HL-60 (cell line): ENCODE data around the gene PREPL.

ENCODE experiments used
- DNase-seq, 2 experiments: peaks; one replicate each; pipeline ENCODE4 v3.0.0-alpha.2; 2010 to 2020; ENCODE audit warnings: low read depth in 1 of 2, low spot score in 1 of 2
- H3K27ac ChIP-seq: fragments of 250-450 bp; sonication (Bioruptor Pico); replicated peaks from 2 replicates; pipeline ENCODE4 v1.5.1; 2020; ENCODE audit warnings: mild to moderate bottlenecking, moderate library complexity
- H3K27me3 ChIP-seq: fragments of 250-450 bp; sonication (Bioruptor Pico); 2 replicates; pipeline ENCODE4 v1.5.1; 2021; ENCODE audit warnings: mild to moderate bottlenecking, moderate library complexity; ENCODE audit not compliant: insufficient read depth, poor library complexity, severe bottlenecking
- H3K4me3 ChIP-seq: replicated peaks from 2 replicates; pipeline ENCODE4 v1.5.1; 2011; ENCODE audit warnings: mild to moderate bottlenecking, control low read depth, low read length; ENCODE audit not compliant: insufficient read depth
- GABPA ChIP-seq: IDR thresholded peaks from 2 replicates; pipeline ENCODE4 v1.6.1; 2012; ENCODE audit warnings: low read depth
- POLR2AphosphoS5 ChIP-seq: IDR thresholded peaks from 2 replicates; pipeline ENCODE4 v1.6.1; 2012; ENCODE audit warnings: low read depth
- SPI1 ChIP-seq: IDR thresholded peaks from 2 replicates; pipeline ENCODE4 v1.6.1; 2012; ENCODE audit warnings: low read depth, mild to moderate bottlenecking, borderline replicate concordance
- TF ChIP-seq, protein P1 (sequence below): IDR thresholded peaks from 2 replicates; pipeline ENCODE4 v1.6.1; 2012; ENCODE audit warnings: low read depth; ENCODE audit not compliant: insufficient replicate concordance
- TF ChIP-seq, protein P2 (sequence below): IDR thresholded peaks from one replicate; pipeline ENCODE4 v1.5.1; 2011; ENCODE audit warnings: low read length, control low read depth, inconsistent platforms; ENCODE audit not compliant: insufficient read depth

Gene PREPL

DNA sequence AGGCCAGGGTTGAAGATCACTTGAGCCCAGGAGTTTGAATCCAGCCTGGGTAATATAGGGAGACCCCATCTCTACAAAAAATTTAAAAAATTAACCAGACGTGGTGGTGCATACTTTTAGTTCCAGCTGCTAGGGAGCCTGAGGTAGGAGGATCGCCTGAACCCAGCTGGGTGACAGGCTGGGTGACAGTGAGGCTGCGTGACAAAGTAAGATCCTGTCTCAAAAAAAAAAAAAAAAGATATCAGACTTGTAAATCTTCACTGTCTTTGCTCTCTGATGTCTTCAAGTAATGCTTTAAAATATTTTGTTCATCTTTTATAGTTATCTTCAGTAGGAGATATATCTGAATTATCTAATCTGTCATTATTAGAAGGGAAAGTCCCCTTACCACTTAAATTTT, 11.0 kb upstream of the PREPL start:
- TF ChIP-seq, protein P1, sequence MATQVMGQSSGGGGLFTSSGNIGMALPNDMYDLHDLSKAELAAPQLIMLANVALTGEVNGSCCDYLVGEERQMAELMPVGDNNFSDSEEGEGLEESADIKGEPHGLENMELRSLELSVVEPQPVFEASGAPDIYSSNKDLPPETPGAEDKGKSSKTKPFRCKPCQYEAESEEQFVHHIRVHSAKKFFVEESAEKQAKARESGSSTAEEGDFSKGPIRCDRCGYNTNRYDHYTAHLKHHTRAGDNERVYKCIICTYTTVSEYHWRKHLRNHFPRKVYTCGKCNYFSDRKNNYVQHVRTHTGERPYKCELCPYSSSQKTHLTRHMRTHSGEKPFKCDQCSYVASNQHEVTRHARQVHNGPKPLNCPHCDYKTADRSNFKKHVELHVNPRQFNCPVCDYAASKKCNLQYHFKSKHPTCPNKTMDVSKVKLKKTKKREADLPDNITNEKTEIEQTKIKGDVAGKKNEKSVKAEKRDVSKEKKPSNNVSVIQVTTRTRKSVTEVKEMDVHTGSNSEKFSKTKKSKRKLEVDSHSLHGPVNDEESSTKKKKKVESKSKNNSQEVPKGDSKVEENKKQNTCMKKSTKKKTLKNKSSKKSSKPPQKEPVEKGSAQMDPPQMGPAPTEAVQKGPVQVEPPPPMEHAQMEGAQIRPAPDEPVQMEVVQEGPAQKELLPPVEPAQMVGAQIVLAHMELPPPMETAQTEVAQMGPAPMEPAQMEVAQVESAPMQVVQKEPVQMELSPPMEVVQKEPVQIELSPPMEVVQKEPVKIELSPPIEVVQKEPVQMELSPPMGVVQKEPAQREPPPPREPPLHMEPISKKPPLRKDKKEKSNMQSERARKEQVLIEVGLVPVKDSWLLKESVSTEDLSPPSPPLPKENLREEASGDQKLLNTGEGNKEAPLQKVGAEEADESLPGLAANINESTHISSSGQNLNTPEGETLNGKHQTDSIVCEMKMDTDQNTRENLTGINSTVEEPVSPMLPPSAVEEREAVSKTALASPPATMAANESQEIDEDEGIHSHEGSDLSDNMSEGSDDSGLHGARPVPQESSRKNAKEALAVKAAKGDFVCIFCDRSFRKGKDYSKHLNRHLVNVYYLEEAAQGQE: no peak
- no peak for TF ChIP-seq GABPA
- TF ChIP-seq SPI1: no peak
- TF ChIP-seq POLR2AphosphoS5: no peak
- TF ChIP-seq, protein P2, sequence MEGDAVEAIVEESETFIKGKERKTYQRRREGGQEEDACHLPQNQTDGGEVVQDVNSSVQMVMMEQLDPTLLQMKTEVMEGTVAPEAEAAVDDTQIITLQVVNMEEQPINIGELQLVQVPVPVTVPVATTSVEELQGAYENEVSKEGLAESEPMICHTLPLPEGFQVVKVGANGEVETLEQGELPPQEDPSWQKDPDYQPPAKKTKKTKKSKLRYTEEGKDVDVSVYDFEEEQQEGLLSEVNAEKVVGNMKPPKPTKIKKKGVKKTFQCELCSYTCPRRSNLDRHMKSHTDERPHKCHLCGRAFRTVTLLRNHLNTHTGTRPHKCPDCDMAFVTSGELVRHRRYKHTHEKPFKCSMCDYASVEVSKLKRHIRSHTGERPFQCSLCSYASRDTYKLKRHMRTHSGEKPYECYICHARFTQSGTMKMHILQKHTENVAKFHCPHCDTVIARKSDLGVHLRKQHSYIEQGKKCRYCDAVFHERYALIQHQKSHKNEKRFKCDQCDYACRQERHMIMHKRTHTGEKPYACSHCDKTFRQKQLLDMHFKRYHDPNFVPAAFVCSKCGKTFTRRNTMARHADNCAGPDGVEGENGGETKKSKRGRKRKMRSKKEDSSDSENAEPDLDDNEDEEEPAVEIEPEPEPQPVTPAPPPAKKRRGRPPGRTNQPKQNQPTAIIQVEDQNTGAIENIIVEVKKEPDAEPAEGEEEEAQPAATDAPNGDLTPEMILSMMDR: no peak
- Histone ChIP-seq H3K27ac (no peak overlapping the region), H3K4me3 (no peak overlapping the region), H3K27me3 (no peaks in the 10 kb centered on the region)
- no peak for DNase-seq

DNA sequence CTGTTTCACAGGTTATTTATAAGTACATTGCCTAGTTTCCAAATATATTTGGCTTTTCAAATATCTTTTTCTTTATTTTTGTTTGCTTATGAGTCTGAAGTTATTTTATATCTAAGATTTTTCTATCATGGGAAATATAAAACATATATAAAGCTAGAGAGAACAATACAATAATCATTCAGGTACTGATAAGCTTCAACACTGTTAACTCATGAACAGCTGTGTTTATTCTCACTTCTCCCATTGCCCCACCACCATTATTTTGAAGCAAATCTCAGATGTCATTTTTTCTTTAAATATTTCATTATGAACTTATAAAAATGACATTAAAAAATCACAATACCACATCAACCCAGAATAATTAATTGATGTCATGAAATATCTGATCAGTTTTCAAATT, 10.2 kb upstream of the PREPL start:
- no peak for TF ChIP-seq POLR2AphosphoS5
- no peak for TF ChIP-seq SPI1
- TF ChIP-seq, protein P1: no peak
- TF ChIP-seq, protein P2: no peak
- no peak overlapping the region for H3K27ac ChIP-seq
- no peak for DNase-seq
- no peaks in the 10 kb centered on the region for H3K27me3 ChIP-seq
- no peak overlapping the region for H3K4me3 ChIP-seq

DNA sequence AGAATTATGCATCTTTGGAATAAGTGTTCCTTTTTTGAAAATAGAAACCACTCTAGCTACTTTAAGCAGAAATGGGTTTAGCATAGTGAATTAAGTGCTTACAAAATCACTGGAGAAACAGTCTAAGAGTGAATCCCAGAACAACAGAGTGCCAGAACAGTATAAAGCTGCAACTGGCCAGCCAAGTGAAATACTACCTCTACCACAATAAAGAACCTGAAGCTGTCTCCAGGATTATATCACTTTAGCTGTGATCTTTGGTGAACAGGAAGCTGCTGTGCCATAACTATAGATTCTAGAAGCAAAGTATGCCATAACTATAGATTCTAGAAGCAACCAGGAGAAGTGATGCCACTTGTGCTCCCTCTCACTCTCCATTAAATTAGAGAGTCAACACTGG, 8.1 kb upstream of the PREPL start:
- no peak overlapping the region for H3K4me3 ChIP-seq
- H3K27me3 ChIP-seq: no peaks in the 10 kb centered on the region
- no peak overlapping the region for H3K27ac ChIP-seq
- no peak for DNase-seq
- TF ChIP-seq, protein P2: no peak
- no peak for TF ChIP-seq POLR2AphosphoS5
- TF ChIP-seq, protein P1: no peak
- TF ChIP-seq GABPA: no peak
- no peak for TF ChIP-seq SPI1
